Stimulated activated naive CD4-positive, alpha-beta T cell (primary cell): ENCODE results near the gene E2F1.
"Not testable (repeated sequence)": the region's sequence is repeated elsewhere in the genome, so short reads cannot be mapped to it uniquely, and the experiment has no call there.

Experiments
- DNase-seq, 6 experiments: peaks; one replicate each; lab custom pipeline; 2025; lab: John Stamatoyannopoulos, UW

Gene E2F1

GRCh38 chr20:33657704-33658095, 28.5 kb downstream of the E2F1 start:
- no peak for DNase-seq

DNA sequence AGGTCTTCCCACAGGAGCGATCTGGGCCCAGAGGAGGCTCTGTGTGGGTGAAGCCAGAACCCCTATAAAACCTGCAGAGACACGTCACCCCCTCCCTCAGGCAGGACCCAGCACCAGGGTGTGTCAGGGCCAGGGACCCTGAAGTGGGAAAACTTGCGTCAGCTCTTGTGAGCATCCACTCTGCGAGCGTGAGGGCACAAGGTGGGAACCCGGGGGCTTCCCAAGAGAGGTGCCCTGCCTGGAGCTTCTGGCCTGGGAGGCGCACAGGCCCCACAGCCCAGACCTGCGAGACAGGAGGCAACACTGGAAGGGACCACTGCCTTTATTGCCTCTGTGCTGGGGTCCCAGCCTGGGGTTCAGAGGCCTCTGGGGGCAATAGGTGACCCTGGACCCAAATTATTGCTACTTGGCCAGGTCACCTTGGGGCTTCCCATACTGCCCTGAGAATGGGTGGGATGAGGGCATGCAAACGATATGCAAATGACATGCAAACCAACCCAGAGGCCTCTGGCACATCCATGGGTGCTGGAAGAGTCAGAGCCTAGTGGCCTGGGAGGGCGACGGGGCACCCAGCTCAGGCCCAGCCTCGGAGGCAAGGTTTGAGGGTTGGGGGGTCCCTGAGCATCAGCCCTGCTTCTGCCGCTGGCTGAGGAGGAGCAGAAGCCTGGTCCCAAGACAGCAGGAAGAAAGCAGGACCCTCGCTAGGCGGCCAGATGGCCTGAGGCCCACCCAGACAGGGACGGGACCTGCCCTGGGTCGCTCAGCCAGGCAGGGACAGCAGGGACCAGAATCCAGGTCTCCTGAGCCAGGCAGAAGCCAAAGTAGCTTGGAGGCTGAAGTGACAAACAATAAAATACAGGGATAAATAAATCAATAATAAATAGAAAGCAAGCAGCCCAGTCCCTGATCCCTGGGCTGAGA, 29.1 kb downstream of the E2F1 start:
- no peak for DNase-seq

DNA sequence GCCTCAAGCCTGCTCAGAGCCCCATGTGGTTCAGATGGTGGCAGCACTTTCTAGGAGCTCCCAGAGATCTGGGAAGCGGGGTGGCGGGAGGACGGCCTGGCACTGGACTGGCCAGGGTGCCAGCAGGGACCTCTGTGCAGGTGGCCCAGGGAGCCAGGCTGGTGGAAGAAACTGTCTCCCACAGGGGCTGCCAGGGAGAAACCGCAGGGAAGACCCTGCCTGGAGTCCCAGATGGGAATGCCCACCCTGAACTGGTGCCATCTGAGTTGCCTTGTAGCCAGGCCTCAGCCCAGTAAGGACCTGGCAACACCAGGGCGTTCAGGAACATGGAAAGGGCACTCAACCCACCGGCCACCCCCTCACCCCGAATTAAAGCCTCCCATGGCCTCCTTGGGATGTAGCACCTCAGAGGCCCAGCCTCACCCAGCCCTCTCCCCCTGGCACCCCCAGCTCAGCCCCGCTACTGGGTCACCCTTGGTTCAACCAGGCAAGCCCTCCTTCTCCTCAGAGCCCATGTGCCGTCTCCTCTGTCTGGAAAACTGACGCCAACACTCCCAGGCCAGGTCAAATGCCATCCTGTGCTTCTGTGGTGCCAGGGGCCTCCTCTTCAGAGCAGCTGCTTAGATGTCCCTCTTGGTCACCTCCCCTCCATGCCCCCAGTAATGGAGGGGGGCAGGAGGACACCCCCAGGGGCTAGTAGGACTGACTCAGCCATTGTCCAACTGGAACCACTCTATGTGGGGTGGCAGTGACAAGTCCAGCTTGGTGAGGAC, 30.0 kb downstream of the E2F1 start:
- no peak for DNase-seq

DNA sequence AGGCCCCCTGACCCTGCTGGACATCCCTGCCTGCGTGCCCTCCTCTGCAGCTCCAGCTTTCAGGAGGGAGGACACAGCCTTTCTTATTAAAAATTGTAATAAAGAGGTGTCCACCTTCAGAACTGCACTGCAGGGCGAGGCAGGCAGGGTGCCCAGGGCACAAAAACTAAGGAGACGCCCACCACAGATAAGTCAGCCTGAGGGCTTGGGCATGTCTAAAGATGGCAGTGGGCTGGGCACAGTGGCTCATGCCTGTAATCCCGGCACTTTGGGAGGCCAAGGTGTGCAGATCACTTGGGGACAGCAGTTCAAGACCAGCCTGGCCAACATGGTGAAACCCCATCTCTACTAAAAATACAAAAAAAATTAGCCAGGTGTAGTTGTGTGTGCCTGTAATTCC, 31.0 kb downstream of the E2F1 start:
- DNase-seq, result no peak

DNA sequence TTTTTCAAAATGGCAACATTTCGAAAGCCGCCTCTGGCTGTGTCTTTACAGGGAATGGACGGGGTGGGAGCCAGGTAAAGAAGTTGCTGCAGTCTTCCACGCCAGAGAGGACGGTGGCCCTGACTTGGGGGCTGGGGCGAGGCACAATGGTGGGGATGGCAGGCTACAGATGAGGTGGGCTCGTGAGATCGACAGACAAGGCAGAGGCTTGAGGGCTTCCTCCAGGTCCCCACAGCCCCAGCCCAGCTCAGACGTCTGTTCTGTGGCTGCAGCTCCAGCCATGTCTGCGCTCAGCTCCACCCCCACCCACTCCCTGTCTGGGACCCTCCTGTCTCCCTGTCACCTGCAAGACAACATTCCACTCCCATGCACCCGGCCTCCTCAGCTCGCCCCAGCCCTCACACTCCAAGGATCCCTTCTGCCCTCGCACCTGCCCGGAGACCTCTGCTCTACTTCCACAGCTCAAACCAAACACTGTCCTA, 31.5 kb downstream of the E2F1 start:
- DNase-seq, result no peak

DNA sequence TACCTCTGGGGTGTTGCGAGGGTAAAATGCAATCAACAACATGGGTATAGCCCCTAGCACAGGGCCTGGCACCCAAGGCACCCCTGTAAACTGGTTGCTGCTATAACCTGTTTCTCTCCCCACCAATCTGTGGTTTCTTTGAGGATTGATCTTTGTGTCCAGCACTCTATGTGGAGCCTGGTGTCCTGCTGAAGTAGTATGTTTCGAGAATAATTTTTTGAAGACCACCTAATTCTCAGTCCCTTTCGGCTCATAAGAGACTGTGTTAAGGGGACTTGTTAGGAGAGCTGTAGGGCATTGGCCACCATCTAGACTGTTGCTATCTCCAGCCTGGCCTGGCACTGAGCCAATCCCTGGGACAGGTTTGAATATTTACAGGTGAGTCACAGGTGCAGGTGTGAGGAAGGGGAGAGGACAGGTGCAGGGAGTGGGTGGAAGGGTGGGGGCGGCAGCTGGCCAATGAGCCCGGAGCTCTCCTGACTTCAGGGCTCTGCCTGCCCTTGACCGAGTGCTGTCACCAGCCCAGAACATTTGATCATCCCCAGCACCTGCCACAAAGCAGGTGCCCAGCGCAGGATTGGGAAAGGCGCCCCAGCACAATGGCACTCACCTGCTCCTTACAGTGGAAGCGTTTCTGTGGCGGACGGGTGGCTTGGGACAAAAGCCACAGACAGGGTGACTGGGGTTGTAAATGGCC, 32.1 kb downstream of the E2F1 start:
- DNase-seq, result no peak

- DNase-seq, result peak in 3 of 6 experiments; percentile 3 to 29 (median 17)
Measured at GRCh38 chr20:33653218-33653899, 32.8 kb downstream of the E2F1 start.

GRCh38 chr20:33651562-33652048, 34.6 kb downstream of the E2F1 start:
- DNase-seq, result no peak

GRCh38 chr20:33650753-33651561, 35.2 kb downstream of the E2F1 start:
- DNase-seq, result no peak

GRCh38 chr20:33650111-33650752, 36.0 kb downstream of the E2F1 start:
- DNase-seq, result no peak

DNA sequence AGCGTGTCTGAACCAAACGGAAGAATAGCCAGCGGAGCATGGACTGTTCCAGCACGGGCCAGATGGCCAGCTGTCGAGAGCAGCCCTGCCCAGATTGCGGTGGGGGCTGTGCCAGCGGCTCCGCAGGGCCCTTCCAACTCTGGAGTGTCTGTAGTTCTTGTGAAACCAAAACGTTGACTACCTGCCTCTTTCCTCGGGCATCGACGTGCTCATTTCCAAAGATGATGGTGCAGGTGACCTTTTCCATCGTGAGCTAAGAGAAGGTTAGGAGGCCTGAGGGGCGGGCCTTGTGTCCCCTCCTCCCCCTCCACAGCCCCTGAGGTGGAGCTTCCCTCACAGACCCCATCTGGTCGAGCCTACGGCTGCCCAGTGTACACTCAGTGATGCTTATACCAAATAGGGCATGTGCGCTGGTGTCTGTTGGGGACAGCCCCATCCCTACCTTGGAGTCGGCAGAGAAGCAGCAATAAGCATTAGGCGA, 36.9 kb downstream of the E2F1 start:
- DNase-seq, result no peak

DNA sequence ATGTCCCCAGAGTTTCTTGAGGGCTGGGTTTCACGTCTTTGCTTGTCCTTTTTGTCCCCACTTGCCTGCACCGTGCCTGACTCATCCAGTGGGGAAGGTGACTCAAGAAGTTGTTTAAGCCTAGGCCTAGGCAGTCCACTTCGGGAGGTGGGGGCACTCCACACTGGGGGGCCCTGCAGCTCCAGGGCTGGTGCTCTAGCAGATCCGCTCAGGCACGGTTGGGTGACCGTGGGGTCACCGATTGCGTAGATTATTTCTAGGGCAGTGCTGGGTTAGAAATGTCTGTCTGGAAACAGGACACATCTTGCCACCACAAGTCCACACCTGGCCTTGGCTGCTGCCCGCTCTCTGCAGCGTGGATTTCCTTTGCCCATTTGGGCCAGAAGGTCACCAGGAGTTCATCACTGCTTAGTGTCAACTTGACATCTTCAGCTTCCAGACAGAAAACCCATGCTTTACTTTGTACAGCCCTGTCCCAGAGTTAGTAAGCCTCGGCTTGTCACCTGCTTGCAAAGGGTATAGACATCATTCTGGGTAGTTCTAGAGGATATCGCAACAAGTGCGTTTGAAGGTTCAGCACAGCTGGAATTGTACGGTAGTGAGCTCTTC, 37.7 kb downstream of the E2F1 start:
- no peak for DNase-seq

GRCh38 chr20:33647603-33648395, 38.4 kb downstream of the E2F1 start:
- no peak for DNase-seq

GRCh38 chr20:33646959-33647602, 39.1 kb downstream of the E2F1 start:
- DNase-seq, result not testable (repeated sequence)

DNA sequence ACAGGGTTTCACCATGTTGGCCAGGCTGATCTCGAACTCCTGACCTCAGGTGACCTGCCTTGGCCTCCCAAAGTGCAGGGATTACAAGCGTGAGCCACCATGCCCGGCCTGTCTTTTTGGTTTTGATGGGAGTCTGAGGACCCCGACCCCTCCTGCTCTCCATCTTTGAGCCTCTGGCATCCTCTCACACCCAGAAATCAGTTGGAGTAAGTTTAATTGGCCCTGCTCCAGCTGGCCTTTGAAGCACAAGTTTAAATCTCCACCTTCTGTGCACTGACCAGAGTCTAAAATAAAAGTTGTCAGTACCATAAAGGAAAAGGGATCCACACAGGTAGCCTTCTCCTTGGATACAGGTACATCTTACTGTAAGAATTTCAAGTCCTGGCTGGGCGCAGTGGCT, 40.0 kb downstream of the E2F1 start:
- DNase-seq, result no peak

DNA sequence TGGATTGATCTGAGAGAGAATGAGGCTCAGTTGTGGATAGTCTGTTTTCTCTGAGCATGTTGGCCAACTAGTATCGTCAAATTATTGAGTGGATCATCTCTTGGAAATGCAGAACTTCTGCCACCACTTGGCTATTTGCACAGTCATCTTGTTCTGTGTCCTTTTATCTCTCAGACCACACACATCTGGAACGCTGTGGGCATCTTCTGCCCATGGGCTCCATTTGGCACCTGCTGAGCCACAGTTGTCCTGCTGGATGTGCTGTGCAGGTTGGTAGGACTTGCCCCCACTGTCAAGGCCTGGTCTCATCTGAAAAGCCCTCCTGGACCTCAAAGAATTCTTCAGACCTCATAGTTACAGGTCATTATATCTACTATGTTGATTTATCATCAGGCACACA, 40.8 kb downstream of the E2F1 start:
- DNase-seq, result no peak

DNA sequence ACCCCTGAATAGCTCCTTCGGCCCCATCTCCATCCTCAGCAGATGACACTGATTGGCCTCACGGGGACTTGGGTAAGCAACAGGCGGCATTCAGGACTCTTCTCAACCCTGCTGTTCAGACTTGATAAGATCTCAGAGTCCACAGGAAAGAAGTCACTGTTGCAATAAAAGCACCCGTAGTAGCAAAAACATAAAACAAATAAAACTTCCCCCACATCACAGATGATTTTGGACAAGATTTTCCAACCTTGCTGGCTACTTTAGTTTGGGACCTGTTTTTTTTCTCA, 41.2 kb downstream of the E2F1 start:
- DNase-seq, result no peak

DNA sequence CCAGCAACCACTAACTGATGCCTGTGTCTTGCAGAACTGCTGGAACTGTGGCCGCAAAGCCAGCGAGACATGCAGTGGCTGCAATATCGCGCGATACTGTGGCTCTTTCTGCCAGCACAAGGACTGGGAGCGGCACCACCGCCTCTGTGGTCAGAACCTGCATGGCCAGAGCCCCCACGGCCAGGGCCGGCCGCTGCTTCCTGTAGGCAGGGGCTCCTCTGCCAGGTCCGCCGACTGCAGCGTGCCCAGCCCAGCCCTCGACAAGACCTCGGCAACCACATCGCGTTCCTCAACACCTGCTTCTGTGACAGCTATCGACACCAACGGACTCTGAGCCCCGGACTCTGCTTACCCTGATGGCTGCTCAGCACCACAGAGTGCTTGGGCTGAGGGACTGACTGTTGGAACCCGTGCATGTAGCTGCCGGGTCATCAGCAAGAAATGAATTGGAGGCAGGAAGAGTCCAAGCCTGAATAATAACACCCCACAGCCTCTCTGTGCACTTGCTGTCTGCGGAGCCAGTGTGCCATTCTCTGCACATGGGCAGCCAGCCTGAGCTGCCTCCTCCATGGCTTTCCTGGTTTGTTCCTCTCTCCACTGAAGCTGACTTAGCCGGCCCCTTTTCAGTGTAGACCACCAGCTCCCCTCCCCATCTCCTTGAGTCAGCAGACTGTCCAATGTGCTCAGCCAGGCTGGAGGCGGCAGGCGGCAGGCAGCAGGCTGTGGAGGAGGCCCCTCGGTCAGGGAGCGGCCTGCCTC, 41.7 kb downstream of the E2F1 start:
- no peak for DNase-seq
